ENCODE measurements around the gene PRR27.
"Not testable (repeated sequence)": the region's sequence is repeated elsewhere in the genome, so short reads cannot be mapped to it uniquely, and the experiment has no call there.

PRR27 gene

DNA sequence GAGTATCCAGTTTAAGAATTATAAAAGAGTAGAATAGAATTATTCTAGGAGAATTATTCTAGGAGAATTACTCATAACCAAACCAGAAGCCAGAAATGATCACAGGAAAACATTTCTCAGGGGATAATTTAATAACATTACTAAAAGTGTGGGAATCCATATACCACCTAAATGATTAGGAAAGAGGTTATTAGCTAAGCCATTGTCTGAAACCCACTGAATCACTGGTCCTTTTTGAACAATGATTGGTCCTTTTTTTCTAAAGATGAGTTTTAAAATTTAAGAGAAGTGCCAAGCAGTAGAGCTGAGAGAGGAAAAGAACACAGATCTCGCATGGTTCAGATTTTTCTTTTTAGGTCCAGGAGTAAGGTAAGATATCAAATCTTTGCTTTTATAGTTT, 41.4 kb downstream of the PRR27 start, which contains the start of gene ODAM:
Gene ODAM (plus strand): TSS at position 301 of the 400 bp plus-strand sequence. CDS start 819 bp downstream, outside the sequence.
- no peak for TF ChIP-seq CTCF (IDR thresholded peaks at IDR 0.05; ENCODE audit: low read length, missing control alignments)
- DNase-seq (ENCODE audit: low read depth): no peak
- H3K4me3 ChIP-seq (replicated peaks; ENCODE audit: low read depth, low read length): no peak within 1 kb of the TSS

- no peak for TF ChIP-seq CTCF (IDR thresholded peaks at IDR 0.05; ENCODE audit: low read length, missing control alignments)
- no peak for DNase-seq (ENCODE audit: low read depth)
- H3K4me3 ChIP-seq (replicated peaks; ENCODE audit: low read depth, low read length): no peak overlapping the region
Observed at GRCh38 chr4:70196857-70197256, 42.8 kb downstream of the PRR27 start.

GRCh38 chr4:70197842-70198241, 43.8 kb downstream of the PRR27 start:
- no peak for DNase-seq (ENCODE audit: low read depth)
- no peak overlapping the region for H3K4me3 ChIP-seq (replicated peaks; ENCODE audit: low read depth, low read length)
- no peak for TF ChIP-seq CTCF (IDR thresholded peaks at IDR 0.05; ENCODE audit: low read length, missing control alignments)

DNA sequence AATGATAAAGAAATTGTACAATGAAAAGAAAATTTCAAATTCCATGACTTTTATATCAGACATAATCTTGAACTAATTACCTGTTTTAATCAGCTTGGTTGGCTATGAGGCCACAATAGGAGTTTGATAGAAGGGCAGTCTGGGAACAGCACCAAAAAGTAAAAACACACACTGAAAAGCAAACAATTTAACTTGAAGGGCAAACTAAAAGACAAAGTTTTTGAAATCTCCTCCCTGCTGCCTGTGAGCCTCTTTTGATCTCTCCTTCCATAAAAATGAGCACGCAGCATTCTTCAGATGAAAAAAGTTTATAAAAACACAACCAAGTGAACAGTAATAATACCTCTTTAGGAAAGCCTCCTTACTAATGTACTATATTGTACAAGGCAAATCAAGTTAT, 49.6 kb downstream of the PRR27 start:
- H3K4me3 ChIP-seq (replicated peaks; ENCODE audit: low read depth, low read length): no peak overlapping the region
- DNase-seq (ENCODE audit: low read depth): no peak
- no peak for TF ChIP-seq CTCF (IDR thresholded peaks at IDR 0.05; ENCODE audit: low read length, missing control alignments)

DNA sequence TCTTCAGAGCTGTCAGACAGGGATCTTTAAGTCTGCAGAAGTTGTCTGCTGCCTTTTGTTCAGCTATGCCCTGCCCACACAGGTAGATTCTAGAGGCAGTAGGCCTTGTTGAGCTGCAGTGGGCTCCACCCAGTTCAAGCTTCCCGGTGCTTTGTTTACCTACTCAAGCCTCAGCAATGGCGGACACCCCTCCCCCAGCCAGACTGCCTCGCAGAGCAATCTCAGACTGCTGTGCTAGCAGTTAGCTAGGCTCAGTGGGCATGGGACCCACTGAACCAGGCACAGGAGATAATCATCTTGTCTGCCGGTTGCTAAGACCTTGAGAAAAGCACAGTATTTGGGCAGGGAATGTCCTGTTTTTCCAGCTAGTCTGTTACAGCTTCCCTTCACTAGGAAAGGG, 58.7 kb downstream of the PRR27 start:
- DNase-seq (ENCODE audit: low read depth); H3K4me3 ChIP-seq (replicated peaks; ENCODE audit: low read depth, low read length): not testable (repeated sequence)

All from fibroblast of pulmonary artery (primary cell).